IPS DF 6.9 (cell line): ENCODE measurements around the gene KIRREL3.

ENCODE experiments used
- DNase-seq: peaks from one replicate; pipeline ENCODE4 v3.0.0-alpha.2; 2013; ENCODE audit warnings: low read depth, low spot score
- H3K27ac ChIP-seq: one replicate; pipeline ENCODE4 v1.5.1; 2013; ENCODE audit warnings: low read length, control low read depth
- H3K27me3 ChIP-seq: 2 replicates; pipeline ENCODE4 v1.6.1; 2013; ENCODE audit warnings: mild to moderate bottlenecking, low read length; ENCODE audit not compliant: control insufficient read depth, insufficient read depth
- H3K36me3 ChIP-seq: 2 replicates; pipeline ENCODE4 v1.6.1; 2013; ENCODE audit warnings: low read length; ENCODE audit not compliant: control insufficient read depth, insufficient read depth
- H3K4me1 ChIP-seq: 2 replicates; pipeline ENCODE4 v1.6.1; 2013; ENCODE audit warnings: low read length; ENCODE audit not compliant: control insufficient read depth, insufficient read depth
- H3K4me3 ChIP-seq: 2 replicates; pipeline ENCODE4 v1.5.1; 2013; ENCODE audit warnings: mild to moderate bottlenecking, low read length
- H3K9me3 ChIP-seq: 2 replicates; pipeline ENCODE4 v1.6.1; 2013; ENCODE audit warnings: low read length, inconsistent platforms; ENCODE audit not compliant: control insufficient read depth, insufficient read depth
- WGBS: extraction: QIAGEN DNeasy Blood & Tissue Kit; methylation state at CpG from one replicate; pipeline ENCODE4 v1.1.7; 2013; ENCODE audit warnings: mixed read lengths, missing lambda C conversion rate; ENCODE audit not compliant: insufficient read length, insufficient coverage; 5-methylcytosine and 5-hydroxymethylcytosine counted together

The KIRREL3 gene

GRCh38 chr11:126601136-126601535 is 399.4 kb downstream of the KIRREL3 start:
- Histone ChIP-seq H3K4me1 (peaks cover 5% of the 10 kb centered on the region), H3K9me3 (no peaks in the 10 kb centered on the region), H3K27me3 (no peaks in the 10 kb centered on the region), H3K4me3 (no peak overlapping the region), H3K27ac (no peak overlapping the region), H3K36me3 (no peaks in the 10 kb centered on the region)
- no CpG with 5 or more reads among the region's 5 CpGs for WGBS
- no peak for DNase-seq

- no peak overlapping the region for H3K4me3 ChIP-seq
- H3K27me3 ChIP-seq = no peaks in the 10 kb centered on the region
- no peaks in the 10 kb centered on the region for H3K9me3 ChIP-seq
- no CpG with 5 or more reads among the region's 7 CpGs for WGBS
- DNase-seq = no peak
- no peaks in the 10 kb centered on the region for H3K36me3 ChIP-seq
- peaks cover 5% of the 10 kb centered on the region for H3K4me1 ChIP-seq
- H3K27ac ChIP-seq = no peak overlapping the region
These were observed 401.2 kb downstream of the KIRREL3 start for GRCh38 chr11:126599217-126599897.

- WGBS = no CpG with 5 or more reads among the region's 5 CpGs
- H3K4me3 ChIP-seq = no peak overlapping the region
- no peak for DNase-seq
- H3K27ac ChIP-seq = no peak overlapping the region
- H3K27me3 ChIP-seq = no peaks in the 10 kb centered on the region
- no peaks in the 10 kb centered on the region for H3K9me3 ChIP-seq
- H3K4me1 ChIP-seq = peaks cover 5% of the 10 kb centered on the region
- H3K36me3 ChIP-seq = no peaks in the 10 kb centered on the region
These were observed 402.0 kb downstream of the KIRREL3 start for GRCh38 chr11:126598344-126599216.

GRCh38 chr11:126597041-126597440 is 403.5 kb downstream of the KIRREL3 start:
- Histone ChIP-seq H3K27me3 (no peaks in the 10 kb centered on the region), H3K27ac (no peak overlapping the region), H3K4me3 (no peak overlapping the region), H3K9me3 (no peaks in the 10 kb centered on the region), H3K36me3 (no peaks in the 10 kb centered on the region), H3K4me1 (peaks cover 12% of the 10 kb centered on the region)
- WGBS = no CpG with 5 or more reads among the region's 10 CpGs
- no peak for DNase-seq

DNA sequence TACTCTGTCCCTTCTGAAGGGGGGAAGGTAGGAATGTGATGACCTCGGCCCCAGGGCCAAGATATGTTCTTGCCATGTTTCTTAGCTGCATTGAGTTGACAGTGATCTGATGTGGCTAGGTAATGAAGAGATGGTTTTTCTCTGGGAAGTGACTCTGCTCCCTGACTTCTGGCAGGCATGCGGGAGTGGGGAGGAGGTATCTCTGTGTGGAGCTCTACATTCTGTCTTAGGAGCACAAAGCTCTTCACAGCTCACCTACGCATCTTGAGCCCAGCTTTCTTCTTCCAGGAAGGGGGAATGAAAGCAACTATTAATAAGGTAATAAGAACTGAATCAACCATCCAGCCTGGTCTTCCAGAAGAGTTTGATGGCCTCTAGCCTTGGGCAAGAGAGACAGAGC is 404.1 kb downstream of the KIRREL3 start:
- Histone ChIP-seq H3K27me3 (no peaks in the 10 kb centered on the region), H3K36me3 (no peaks in the 10 kb centered on the region)

GRCh38 chr11:126595560-126595959 is 405.0 kb downstream of the KIRREL3 start:
- WGBS = no CpG with 5 or more reads among the region's 3 CpGs
- no peak for DNase-seq
- Histone ChIP-seq H3K4me3 (no peak overlapping the region), H3K36me3 (no peaks in the 10 kb centered on the region), H3K27me3 (no peaks in the 10 kb centered on the region), H3K9me3 (no peaks in the 10 kb centered on the region), H3K27ac (no peak overlapping the region), H3K4me1 (peaks cover 7% of the 10 kb centered on the region; the same call in 1 of the 2 replicates)

More for the DNA sequence above, 404.1 kb downstream of the KIRREL3 start:
- Histone ChIP-seq H3K4me1 (peaks cover 7% of the 10 kb centered on the region), H3K4me3 (no peak overlapping the region), H3K9me3 (no peaks in the 10 kb centered on the region), H3K27ac (no peak overlapping the region)
- DNase-seq = no peak
- no CpG with 5 or more reads among the region's 3 CpGs for WGBS

- H3K27ac ChIP-seq = no peak overlapping the region
- H3K36me3 ChIP-seq = no peaks in the 10 kb centered on the region
- H3K9me3 ChIP-seq = no peaks in the 10 kb centered on the region
- peaks cover 7% of the 10 kb centered on the region; the same call in 1 of the 2 replicates for H3K4me1 ChIP-seq
- no peaks in the 10 kb centered on the region for H3K27me3 ChIP-seq
- WGBS = no CpG with 5 or more reads among the region's 9 CpGs
- no peak for DNase-seq
- H3K4me3 ChIP-seq = no peak overlapping the region
These were observed 405.6 kb downstream of the KIRREL3 start for GRCh38 chr11:126594921-126595367.

DNA sequence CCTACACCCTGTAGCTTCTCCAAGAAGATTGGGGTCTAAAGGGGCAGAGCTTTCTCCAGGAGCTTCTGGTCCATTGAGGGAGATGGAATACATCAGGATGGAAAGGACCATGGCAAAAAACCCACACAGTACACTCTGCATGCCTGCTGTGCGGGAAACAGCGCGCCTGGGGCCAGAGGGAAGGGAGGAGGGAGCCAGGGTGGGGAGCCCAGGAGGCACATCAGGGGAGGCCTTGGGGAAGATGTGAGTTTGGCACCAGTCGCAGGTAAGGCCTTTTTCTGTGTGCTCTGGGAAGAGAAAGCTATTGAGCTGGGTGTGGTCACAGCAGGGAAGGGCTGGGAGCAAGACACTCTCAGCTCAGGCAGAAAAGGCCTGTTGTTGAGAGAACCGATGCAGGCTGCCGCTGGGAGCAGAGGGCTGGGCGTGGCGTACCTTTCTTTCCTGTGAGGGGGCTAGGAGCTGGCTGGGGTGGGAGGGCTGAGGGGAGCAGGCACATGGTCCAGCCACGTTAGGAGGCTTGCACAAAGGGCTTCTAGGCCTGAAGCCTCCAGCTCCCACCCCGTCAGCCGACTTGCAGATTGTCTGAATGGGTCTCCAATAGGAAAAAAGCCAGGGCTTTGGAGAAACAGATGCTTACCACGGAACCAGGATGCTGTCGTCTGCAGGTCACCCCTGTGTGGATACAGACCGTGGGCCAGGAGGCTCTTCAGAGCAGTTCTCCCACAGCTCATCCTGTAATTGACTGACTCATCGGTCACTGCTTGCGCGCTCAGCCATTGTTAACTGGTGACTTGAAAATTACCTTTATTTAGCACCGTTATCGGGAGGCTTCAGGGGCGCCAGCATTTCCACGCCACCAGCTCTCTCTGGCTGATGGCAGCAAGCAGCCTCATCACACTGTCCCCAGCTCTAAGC is 407.8 kb downstream of the KIRREL3 start:
- Histone ChIP-seq H3K4me1 (peaks cover 9% of the 10 kb centered on the region; the same call in 1 of the 2 replicates), H3K27ac (no peak overlapping the region), H3K4me3 (no peak overlapping the region), H3K27me3 (no peaks in the 10 kb centered on the region), H3K9me3 (no peaks in the 10 kb centered on the region), H3K36me3 (no peaks in the 10 kb centered on the region)
- no peak for DNase-seq
- no CpG with 5 or more reads among the region's 21 CpGs for WGBS

DNA sequence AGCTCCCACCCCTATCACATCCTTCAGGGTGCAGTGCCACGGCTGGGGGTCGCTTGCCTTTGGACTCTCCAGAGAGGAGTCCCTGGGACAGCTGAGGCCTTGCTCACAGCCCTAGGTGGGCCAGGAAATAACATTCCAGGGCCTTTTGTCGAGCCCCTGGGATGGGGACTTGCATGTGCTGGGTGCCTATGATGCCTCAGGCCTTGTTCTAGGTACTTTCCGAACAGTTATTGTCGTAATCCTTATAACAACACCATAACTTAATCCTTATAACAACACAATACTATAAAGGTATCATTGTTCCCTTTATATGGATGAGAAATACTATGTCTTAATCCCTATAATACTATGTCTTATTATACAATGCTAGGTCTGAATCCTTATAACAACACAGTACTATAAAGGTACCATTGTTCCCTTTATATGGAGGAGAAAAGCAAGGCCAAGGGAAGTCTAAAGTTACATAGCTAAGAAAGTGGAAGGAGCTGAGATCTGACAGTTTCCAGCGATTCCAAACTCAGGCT is 408.5 kb downstream of the KIRREL3 start:
- H3K4me3 ChIP-seq = no peak overlapping the region
- H3K4me1 ChIP-seq = peaks cover 9% of the 10 kb centered on the region
- H3K27me3 ChIP-seq = no peaks in the 10 kb centered on the region
- no peaks in the 10 kb centered on the region for H3K36me3 ChIP-seq
- no peak for DNase-seq
- no peak overlapping the region for H3K27ac ChIP-seq
- 100% methylated on average over 2 of the region's 6 CpGs for WGBS
- H3K9me3 ChIP-seq = no peaks in the 10 kb centered on the region

- Histone ChIP-seq H3K4me1 (peaks cover 11% of the 10 kb centered on the region), H3K27me3 (no peaks in the 10 kb centered on the region), H3K4me3 (no peak overlapping the region), H3K27ac (no peak overlapping the region), H3K9me3 (no peaks in the 10 kb centered on the region), H3K36me3 (no peaks in the 10 kb centered on the region)
- DNase-seq = no peak
- no CpG with 5 or more reads among the region's 4 CpGs for WGBS
These were observed 411.1 kb downstream of the KIRREL3 start for GRCh38 chr11:126589492-126589803.
